HL-60/S4 treated with retinoic acid at 250 ng/mL for 4 days and 3 days (cell line): ENCODE data around the gene SLC27A4.

Experiments used
- in situ Hi-C: fragments of 300-500 bp; cut with MboI; formaldehyde crosslinking; loops from 2 replicates; pipeline ENCODE4 v1.7.0; 2022; ENCODE audit warnings: low sequenced_read_pairs

Gene SLC27A4

GRCh38 chr9:128339761-128340690, at the start of gene SLC27A4:
SLC27A4 (plus strand) TSS chr9:128340527; CDS start chr9:128343133, 2,606 bp downstream.
- in situ Hi-C loops: no loop called here

GRCh38 chr9:128292009-128292408, 48.3 kb upstream of the SLC27A4 start:
- in situ Hi-C loops: loop anchor here (10.0 kb wide), 1 partner anchor 123 kb away; no protein-coding TSS in a partner anchor

GRCh38 chr9:128293091-128293490, 47.2 kb upstream of the SLC27A4 start:
- in situ Hi-C loops: loop anchor here (10.0 kb wide), 1 partner anchor 122 kb away; no protein-coding TSS in a partner anchor

- in situ Hi-C loops: loop anchor here (10.0 kb wide), 1 partner anchor 121 kb away; no protein-coding TSS in a partner anchor
Observed at GRCh38 chr9:128294142-128294541, 46.2 kb upstream of the SLC27A4 start.

GRCh38 chr9:128296340-128297220, 43.7 kb upstream of the SLC27A4 start:
- in situ Hi-C loops: loop anchor here (10.0 kb wide), 1 partner anchor 118 kb away; no protein-coding TSS in a partner anchor

- in situ Hi-C loops: loop anchor here (10.0 kb wide), 1 partner anchor 118 kb away; no protein-coding TSS in a partner anchor
Observed at GRCh38 chr9:128297221-128297773, 43.0 kb upstream of the SLC27A4 start.

- in situ Hi-C loops: loop anchor here (10.0 kb wide), 1 partner anchor 116 kb away; no protein-coding TSS in a partner anchor
Observed at GRCh38 chr9:128298535-128299482, 41.5 kb upstream of the SLC27A4 start.

GRCh38 chr9:128304136-128304970, 36.0 kb upstream of the SLC27A4 start:
- in situ Hi-C loops: no loop called here

GRCh38 chr9:128304971-128305288, 35.4 kb upstream of the SLC27A4 start:
- in situ Hi-C loops: no loop called here

GRCh38 chr9:128309551-128309950, 30.8 kb upstream of the SLC27A4 start:
- in situ Hi-C loops: no loop called here

GRCh38 chr9:128310461-128310860, 29.9 kb upstream of the SLC27A4 start:
- in situ Hi-C loops: no loop called here

- in situ Hi-C loops: no loop called here
Observed at GRCh38 chr9:128314697-128315096, 25.6 kb upstream of the SLC27A4 start.

- in situ Hi-C loops: no loop called here
Observed at GRCh38 chr9:128316421-128316820, 23.9 kb upstream of the SLC27A4 start.

GRCh38 chr9:128317629-128318028, 22.7 kb upstream of the SLC27A4 start:
- in situ Hi-C loops: no loop called here

- in situ Hi-C loops: no loop called here
Observed at GRCh38 chr9:128321343-128321742, 19.0 kb upstream of the SLC27A4 start.

- in situ Hi-C loops: no loop called here
Observed at GRCh38 chr9:128321879-128322403, 18.4 kb upstream of the SLC27A4 start.

GRCh38 chr9:128322404-128323211, 17.7 kb upstream of the SLC27A4 start, which contains the start of the genes COQ4 and TRUB2:
COQ4 (plus strand) TSS chr9:128322839; CDS start chr9:128322859, 20 bp downstream.
TRUB2 (minus strand) TSS chr9:128322447; CDS start chr9:128322408, 39 bp downstream.
- in situ Hi-C loops: no loop called here
